Retinal pigment epithelial cell (primary cell): ENCODE data around the gene RANBP6.

Experiments
- DNase-seq: peaks from one replicate; pipeline ENCODE4 v3.0.0-alpha.2; 2010; ENCODE audit warnings: low read depth
- H3K4me3 ChIP-seq: 2 replicates; pipeline ENCODE4 v1.5.1; 2011; ENCODE audit warnings: mild to moderate bottlenecking, low read length, control low read depth, moderate library complexity
- TF ChIP-seq, protein P1 (sequence below): conservative IDR thresholded peaks from 2 replicates; pipeline ENCODE4 v1.5.1; 2011; ENCODE audit warnings: low read depth, low read length, control low read depth, inconsistent platforms

The RANBP6 gene

DNA sequence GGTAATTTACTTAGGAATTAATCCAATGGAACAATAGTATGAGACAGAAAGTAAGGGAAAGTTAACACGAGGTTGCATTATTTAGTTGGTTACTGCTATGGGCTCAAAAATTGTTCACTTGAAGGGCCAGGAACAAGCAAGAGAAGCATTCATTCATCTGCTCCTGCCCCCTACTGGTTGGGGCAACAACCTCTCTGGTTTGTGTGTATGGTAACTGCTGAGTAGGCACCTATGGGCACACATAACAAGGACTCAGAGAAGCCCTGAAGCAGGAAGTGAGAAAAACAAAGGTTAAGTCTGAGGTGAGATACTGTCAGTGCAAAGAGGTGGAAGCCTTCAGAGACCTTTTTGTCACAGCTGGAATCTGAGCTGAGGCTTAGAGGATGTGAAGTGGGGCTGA lies 34.4 kb upstream of the RANBP6 start:
- no peak for DNase-seq
- TF ChIP-seq, protein P1, sequence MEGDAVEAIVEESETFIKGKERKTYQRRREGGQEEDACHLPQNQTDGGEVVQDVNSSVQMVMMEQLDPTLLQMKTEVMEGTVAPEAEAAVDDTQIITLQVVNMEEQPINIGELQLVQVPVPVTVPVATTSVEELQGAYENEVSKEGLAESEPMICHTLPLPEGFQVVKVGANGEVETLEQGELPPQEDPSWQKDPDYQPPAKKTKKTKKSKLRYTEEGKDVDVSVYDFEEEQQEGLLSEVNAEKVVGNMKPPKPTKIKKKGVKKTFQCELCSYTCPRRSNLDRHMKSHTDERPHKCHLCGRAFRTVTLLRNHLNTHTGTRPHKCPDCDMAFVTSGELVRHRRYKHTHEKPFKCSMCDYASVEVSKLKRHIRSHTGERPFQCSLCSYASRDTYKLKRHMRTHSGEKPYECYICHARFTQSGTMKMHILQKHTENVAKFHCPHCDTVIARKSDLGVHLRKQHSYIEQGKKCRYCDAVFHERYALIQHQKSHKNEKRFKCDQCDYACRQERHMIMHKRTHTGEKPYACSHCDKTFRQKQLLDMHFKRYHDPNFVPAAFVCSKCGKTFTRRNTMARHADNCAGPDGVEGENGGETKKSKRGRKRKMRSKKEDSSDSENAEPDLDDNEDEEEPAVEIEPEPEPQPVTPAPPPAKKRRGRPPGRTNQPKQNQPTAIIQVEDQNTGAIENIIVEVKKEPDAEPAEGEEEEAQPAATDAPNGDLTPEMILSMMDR, result peak; percentile 46
- H3K4me3 ChIP-seq, result no peak overlapping the region

DNA sequence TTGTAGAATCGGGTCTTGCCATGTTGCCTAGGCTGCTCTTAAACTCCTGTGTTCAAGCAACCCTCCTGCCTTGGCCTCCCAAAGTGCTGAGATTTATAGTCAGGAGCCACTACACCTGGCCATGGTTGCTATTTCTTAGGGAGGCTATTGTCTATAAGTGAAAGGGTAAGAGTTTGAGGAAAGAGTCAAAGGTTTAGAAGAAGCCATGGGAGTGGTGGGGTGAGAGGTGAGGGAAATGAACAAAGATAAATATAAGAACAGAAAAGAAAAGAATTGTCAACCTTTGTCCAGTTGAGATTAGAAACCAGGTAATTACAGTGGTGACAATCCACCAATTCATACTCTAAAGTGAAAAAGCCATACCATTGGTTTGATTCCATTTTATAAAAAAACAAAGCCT lies 32.6 kb upstream of the RANBP6 start:
- TF ChIP-seq, protein P1, result no peak
- DNase-seq, result no peak
- H3K4me3 ChIP-seq, result no peak overlapping the region

DNA sequence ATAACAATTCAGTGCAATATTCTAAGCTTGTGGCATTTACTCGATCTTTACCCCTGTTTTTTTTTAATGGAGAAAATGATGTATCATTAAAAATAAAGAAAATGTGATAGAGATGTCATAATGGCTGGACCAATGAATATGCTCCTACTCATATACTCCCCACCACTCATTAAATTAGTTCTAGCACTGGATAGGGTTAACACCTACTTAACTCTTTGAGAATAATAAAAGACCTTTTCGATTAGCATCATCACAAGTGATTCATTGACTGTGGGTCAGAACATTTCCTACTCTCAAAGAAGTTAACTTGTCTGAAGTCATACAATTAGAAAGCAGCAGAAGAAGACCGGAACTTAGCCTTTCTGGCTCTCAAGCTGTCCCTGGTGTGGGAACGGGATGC lies 31.6 kb upstream of the RANBP6 start:
- DNase-seq, result no peak
- TF ChIP-seq, protein P1, result no peak

DNA sequence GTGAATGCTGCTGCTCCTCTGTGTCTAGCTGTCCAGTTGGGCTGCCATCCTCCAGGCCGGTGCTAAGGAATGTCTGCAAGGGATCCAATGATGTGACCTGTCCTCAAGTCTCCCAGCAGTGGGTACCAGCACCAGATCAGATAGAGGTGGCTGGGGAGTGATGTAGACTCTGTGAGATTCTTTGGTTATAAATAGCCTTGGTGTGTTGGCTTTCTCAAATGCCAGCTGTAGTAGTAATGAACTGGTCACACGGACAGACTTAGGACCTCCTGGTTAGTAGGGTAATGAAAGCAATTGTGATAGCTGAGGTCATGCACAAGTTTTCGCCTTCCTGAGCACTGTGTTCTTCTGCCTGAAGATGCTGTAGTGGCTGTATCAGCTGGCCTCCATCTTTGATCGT lies 29.9 kb upstream of the RANBP6 start:
- TF ChIP-seq, protein P1, result no peak
- H3K4me3 ChIP-seq, result no peak overlapping the region
- no peak for DNase-seq

More for the DNA sequence above, 31.6 kb upstream of the RANBP6 start:
- H3K4me3 ChIP-seq, result no peak overlapping the region

DNA sequence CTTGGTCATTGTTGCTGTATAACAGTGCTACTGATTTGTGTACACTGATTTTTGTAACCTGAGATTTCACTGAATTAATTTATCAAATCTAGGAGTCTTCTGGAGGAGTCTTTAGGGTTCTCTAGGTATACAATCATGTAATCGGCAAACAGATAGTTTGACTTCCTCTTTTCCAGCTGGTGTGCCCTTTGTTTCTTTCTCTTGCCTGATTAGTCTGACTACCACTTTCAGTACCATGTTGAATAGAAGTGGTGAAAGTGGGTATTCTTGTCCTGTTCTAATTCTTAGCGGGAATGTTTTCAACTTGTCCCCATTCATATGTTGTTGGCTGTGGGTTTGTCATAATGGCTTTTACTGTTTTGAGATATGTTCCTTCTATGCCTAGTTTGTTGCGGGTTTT lies 24.7 kb upstream of the RANBP6 start:
- no peak overlapping the region for H3K4me3 ChIP-seq
- DNase-seq, result no peak
- TF ChIP-seq, protein P1, result no peak

DNA sequence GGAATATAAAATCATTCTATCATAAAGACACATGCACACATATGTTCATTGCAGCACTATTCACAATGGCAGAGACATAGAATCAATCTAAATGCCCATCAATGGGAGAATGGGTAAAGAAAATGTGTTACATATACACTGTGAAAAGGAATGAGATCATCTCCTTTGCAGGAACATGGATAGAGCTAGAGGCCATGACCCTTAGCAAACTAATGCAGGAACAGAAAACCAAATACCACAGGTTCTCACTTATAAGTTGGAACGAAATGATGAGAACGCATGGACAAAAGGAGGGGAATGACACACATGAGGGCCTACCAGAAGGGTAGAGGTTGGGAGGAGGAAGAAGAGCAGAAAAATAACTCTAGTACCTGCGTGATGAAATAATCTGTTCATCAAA lies 21.0 kb upstream of the RANBP6 start:
- no peak for DNase-seq
- no peak overlapping the region for H3K4me3 ChIP-seq
- TF ChIP-seq, protein P1, result no peak

DNA sequence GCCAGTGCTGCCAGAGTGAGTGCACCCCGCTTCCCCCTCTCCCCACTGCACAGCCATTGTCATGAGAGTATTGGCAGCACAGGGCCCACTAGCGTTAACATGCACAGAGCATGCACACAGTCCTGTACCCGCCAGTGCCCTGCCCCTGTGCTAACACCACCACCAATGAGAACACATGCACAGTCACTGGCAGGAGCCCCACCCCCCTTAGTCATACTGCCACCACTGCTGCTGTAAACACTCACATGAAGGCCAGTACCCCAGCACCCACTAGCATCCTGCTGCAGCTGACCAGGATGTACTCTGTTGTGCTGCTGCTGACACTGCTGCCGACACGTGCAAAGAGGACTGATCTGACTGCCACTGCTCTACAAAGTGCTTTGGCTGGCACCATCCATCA lies 19.5 kb upstream of the RANBP6 start:
- no peak overlapping the region for H3K4me3 ChIP-seq
- DNase-seq, result no peak
- TF ChIP-seq, protein P1, result no peak
